Hindlimb muscle (tissue), 1 donor: ENCODE measurements around the gene PLA2G4C. TPM values are rescaled to one million over a fixed set of nuclear protein-coding genes. Genes with fewer than 3 reads are reported as not detected.

Source experiments
- polyA plus RNA-seq: library from polyadenylated mRNA; unstranded; fragments of 120-200 nt; gene quantifications from one replicate; pipeline ENCODE4 v1.2.1, GENCODE V29; 2013; ENCODE audit not compliant: insufficient read length

Gene PLA2G4C
- polyA plus RNA-seq, 1 donor = 58.0 TPM

Other genes starting within 250 kb of the PLA2G4C start
- gene SULT2A1, start 224.5 kb downstream of the PLA2G4C start, polyA plus RNA-seq = not detected
- not detected for gene BSPH1, start 118.6 kb downstream of the PLA2G4C start, polyA plus RNA-seq
- not detected for gene ELSPBP1, start 116.2 kb downstream of the PLA2G4C start, polyA plus RNA-seq
- gene CABP5, start 66.7 kb downstream of the PLA2G4C start, polyA plus RNA-seq = not detected
- gene LIG1, start 59.5 kb upstream of the PLA2G4C start, polyA plus RNA-seq = 29.2 TPM
- 6.8 TPM for gene ZSWIM9, start 59.9 kb upstream of the PLA2G4C start, polyA plus RNA-seq
- 42.8 TPM for gene CARD8, start 145.1 kb upstream of the PLA2G4C start, polyA plus RNA-seq
- gene ZNF114, start 159.3 kb upstream of the PLA2G4C start, polyA plus RNA-seq = 2.4 TPM
- 149 TPM for gene EMP3, start 214.7 kb upstream of the PLA2G4C start, polyA plus RNA-seq